H1 (cell line): ENCODE results near the gene DARS1. TPM values are rescaled to one million over a fixed set of nuclear protein-coding genes. Genes with fewer than 3 reads are reported as not detected.

Experiments
- CTCF ChIA-PET: fragments of 300-600 bp; sonication (Branson Sonifier 250); formaldehyde crosslinking; loops from one replicate; lab custom pipeline; 2021; ENCODE audit not compliant: partially characterized antibody; lab: Charles Lee
- POLR2A ChIA-PET: fragments of 300-600 bp; sonication (Branson Sonifier 250); formaldehyde crosslinking; loops from one replicate; lab custom pipeline; 2021; ENCODE audit warnings: inconsistent platforms; ENCODE audit not compliant: partially characterized antibody; lab: Charles Lee
- DNase-seq, 2 experiments: peaks; one replicate each; pipeline versions ENCODE4 v3.0.0 to v3.0.0-alpha.2; 2010 to 2022; ENCODE audit warnings: low spot score in 2 of 2, low read depth in 1 of 2, mixed read lengths in 1 of 2
- FAIRE-seq: peaks from 2 replicates; lab custom pipeline; 2011; peaks lifted over from hg19 to GRCh38; lab: Jason Lieb, UNC
- H2AFZ ChIP-seq: 2 replicates; pipeline ENCODE4 v1.8.1; 2012; ENCODE audit warnings: low read length, inconsistent platforms
- H2AK5ac ChIP-seq: 2 replicates; pipeline ENCODE4 v1.6.1; 2013; ENCODE audit warnings: low read depth, low read length
- H2BK120ac ChIP-seq: replicated peaks from 2 replicates; pipeline ENCODE3; 2013; ENCODE audit warnings: low read depth, low read length, inconsistent platforms
- H2BK12ac ChIP-seq: 2 replicates; pipeline ENCODE4 v1.6.1; 2013; ENCODE audit warnings: low read depth, low read length
- H2BK15ac ChIP-seq: 2 replicates; pipeline ENCODE4 v1.6.1; 2013; ENCODE audit warnings: low read length
- H2BK20ac ChIP-seq: 2 replicates; pipeline ENCODE4 v1.6.1; 2013; ENCODE audit warnings: low read length
- H2BK5ac ChIP-seq: 2 replicates; pipeline ENCODE4 v1.6.1; 2013; ENCODE audit warnings: low read depth, low read length
- H3K14ac ChIP-seq: 2 replicates; pipeline ENCODE4 v1.6.1; 2013; ENCODE audit warnings: inconsistent platforms; ENCODE audit not compliant: insufficient read length
- H3K18ac ChIP-seq: 2 replicates; pipeline ENCODE4 v1.6.1; 2013; ENCODE audit warnings: low read length; ENCODE audit errors: extremely low read depth
- H3K23ac ChIP-seq: 2 replicates; pipeline ENCODE4 v1.6.1; 2013; ENCODE audit warnings: inconsistent platforms; ENCODE audit not compliant: insufficient read length
- H3K23me2 ChIP-seq: 2 replicates; pipeline ENCODE4 v1.6.1; 2013; ENCODE audit warnings: low read depth, low read length
- H3K27ac ChIP-seq: 2 replicates; pipeline ENCODE4 v1.6.1; 2011; ENCODE audit warnings: low read depth, low read length, inconsistent platforms
- H3K27me3 ChIP-seq, 4 experiments: replicated peaks in 1 of 4; 1 replicate in 1 of 4; 2 replicates in 3 of 4; pipeline versions ENCODE4 v1.6.1 to v1.8.1; 2011 to 2013; ENCODE audit warnings: low read length in 3 of 4, mild to moderate bottlenecking in 3 of 4, inconsistent platforms in 2 of 4, mixed read lengths in 2 of 4, moderate library complexity in 1 of 4; ENCODE audit not compliant: control insufficient read depth in 3 of 4, insufficient read depth in 3 of 4; ENCODE audit errors: extremely low read depth in 1 of 4
- H3K36me3 ChIP-seq, 4 experiments: 2 replicates each; pipeline versions ENCODE4 v1.6.1 to v1.8.1; 2011 to 2013; ENCODE audit warnings: mild to moderate bottlenecking in 4 of 4, low read length in 3 of 4, moderate library complexity in 2 of 4, control low read depth in 1 of 4, inconsistent platforms in 1 of 4; ENCODE audit not compliant: insufficient read depth in 4 of 4, control insufficient read depth in 2 of 4
- H3K4ac ChIP-seq: replicated peaks from 2 replicates; pipeline ENCODE3; 2013; ENCODE audit warnings: low read length, low read depth, mixed read lengths, inconsistent platforms; ENCODE audit not compliant: insufficient read length
- H3K4me1 ChIP-seq, 4 experiments: replicated peaks in 1 of 4; 1 replicate in 1 of 4; 2 replicates in 3 of 4; pipeline versions ENCODE4 v1.6.1 to v1.8.1; 2011 to 2013; ENCODE audit warnings: low read length in 3 of 4, inconsistent platforms in 2 of 4, mixed read lengths in 1 of 4; ENCODE audit not compliant: insufficient read depth in 4 of 4, control insufficient read depth in 3 of 4
- H3K4me2 ChIP-seq, 2 experiments: 2 replicates each; pipeline versions ENCODE4 v1.6.1 to v1.8.1; 2011 to 2013; ENCODE audit warnings: low read depth in 2 of 2, low read length in 2 of 2, control low read depth in 1 of 2, inconsistent platforms in 1 of 2, mild to moderate bottlenecking in 1 of 2; ENCODE audit not compliant: insufficient read depth in 1 of 2
- H3K4me3 ChIP-seq, 4 experiments: fragments of 200-600, 300-600 bp in 1 of 4; sonication (generic), shearing (Covaris generic), sonication (Bioruptor Twin) in 1 of 4; 2 replicates each; pipeline versions ENCODE4 v1.5.1 to v1.8.1; 2011 to 2016; ENCODE audit warnings: low read length in 4 of 4, low read depth in 3 of 4, control low read depth in 2 of 4, inconsistent platforms in 2 of 4, mild to moderate bottlenecking in 2 of 4, mixed read lengths in 1 of 4, moderate library complexity in 1 of 4; ENCODE audit not compliant: insufficient read depth in 2 of 4; ENCODE audit errors: extremely low read depth in 1 of 4
- H3K56ac ChIP-seq: replicated peaks from 2 replicates; pipeline ENCODE3; 2013; ENCODE audit warnings: low read depth, mild to moderate bottlenecking, mixed read lengths, low read length, inconsistent platforms; ENCODE audit not compliant: insufficient read length
- H3K79me1 ChIP-seq: 2 replicates; pipeline ENCODE4 v1.6.1; 2013; ENCODE audit warnings: low read depth, low read length, control low read depth
- H3K79me2 ChIP-seq, 2 experiments: 2 replicates each; pipeline versions ENCODE4 v1.6.1 to v1.8.1; 2012 to 2013; ENCODE audit warnings: low read length in 2 of 2, mild to moderate bottlenecking in 2 of 2, inconsistent platforms in 1 of 2; ENCODE audit not compliant: insufficient read depth in 2 of 2, control insufficient read depth in 1 of 2
- H3K9ac ChIP-seq, 4 experiments: replicated peaks in 1 of 4; 1 replicate in 1 of 4; 2 replicates in 3 of 4; pipeline versions ENCODE4 v1.6.1 to v1.8.1; 2011 to 2013; ENCODE audit warnings: low read depth in 3 of 4, low read length in 3 of 4, control low read depth in 2 of 4, mild to moderate bottlenecking in 2 of 4, moderate library complexity in 2 of 4, inconsistent platforms in 1 of 4; ENCODE audit errors: extremely low read depth in 1 of 4
- H3K9me3 ChIP-seq, 2 experiments: 2 replicates each; pipeline versions ENCODE4 v1.6.1 to v1.8.1; 2012 to 2013; ENCODE audit warnings: mild to moderate bottlenecking in 2 of 2, moderate library complexity in 2 of 2, control low read depth in 1 of 2, inconsistent platforms in 1 of 2, low read depth in 1 of 2, low read length in 1 of 2, mixed read lengths in 1 of 2; ENCODE audit not compliant: insufficient read depth in 2 of 2
- H4K20me1 ChIP-seq, 2 experiments: replicated peaks in 1 of 2; 2 replicates each; pipeline versions ENCODE3 to v1.8.1; 2011 to 2013; ENCODE audit warnings: inconsistent platforms in 2 of 2, low read length in 2 of 2, mild to moderate bottlenecking in 1 of 2; ENCODE audit not compliant: insufficient read depth in 2 of 2, control insufficient read depth in 1 of 2
- H4K5ac ChIP-seq: 2 replicates; pipeline ENCODE4 v1.6.1; 2013; ENCODE audit warnings: low read length, low read depth, mixed read lengths, inconsistent platforms; ENCODE audit not compliant: insufficient read length
- H4K8ac ChIP-seq: 2 replicates; pipeline ENCODE4 v1.8.0; 2013; ENCODE audit warnings: mild to moderate bottlenecking, moderate library complexity, low read length, inconsistent platforms; ENCODE audit not compliant: insufficient read depth; ENCODE audit errors: extremely low read depth
- H4K91ac ChIP-seq: replicated peaks from 2 replicates; pipeline ENCODE3; 2013; ENCODE audit warnings: low read length, mixed read lengths, inconsistent platforms; ENCODE audit not compliant: insufficient read length
- EP300 ChIP-seq, 2 experiments: IDR thresholded peaks; 1 replicate in 1 of 2; 2 replicates in 1 of 2; pipeline ENCODE4 v1.6.1; 2011 to 2012; ENCODE audit warnings: low read depth in 2 of 2, low read length in 2 of 2, mild to moderate bottlenecking in 2 of 2, borderline replicate concordance in 1 of 2, inconsistent platforms in 1 of 2, moderate library complexity in 1 of 2
- NANOG ChIP-seq: IDR thresholded peaks from 2 replicates; pipeline ENCODE4 v1.6.1; 2011; ENCODE audit warnings: low read length, low read depth, mild to moderate bottlenecking, inconsistent platforms; ENCODE audit not compliant: insufficient read depth, poor library complexity, severe bottlenecking
- RXRA ChIP-seq: IDR thresholded peaks from 2 replicates; pipeline ENCODE4 v1.6.1; 2011; ENCODE audit warnings: low read depth, mild to moderate bottlenecking, low read length, moderate library complexity; ENCODE audit not compliant: insufficient read depth
- WGBS, 2 experiments: shearing (Covaris generic) in 1 of 2; methylation state at CpG; one replicate each; pipeline versions ENCODE4 v1.1.6 to v1.1.7; 2013 to 2015; ENCODE audit warnings: low lambda C conversion rate in 2 of 2, mixed read lengths in 2 of 2, inconsistent platforms in 1 of 2, low coverage in 1 of 2, missing lambda C conversion rate in 1 of 2; ENCODE audit not compliant: insufficient replicate concordance in 2 of 2, insufficient coverage in 1 of 2, insufficient read length in 1 of 2; ENCODE audit errors: extremely low coverage in 1 of 2, missing lambda C conversion rate in 1 of 2; 5-methylcytosine and 5-hydroxymethylcytosine counted together
- polyA plus RNA-seq, 7 experiments: library from polyadenylated mRNA; depleted of rRNA in 3 of 7; stranded (reverse) in 5 of 7; unstranded in 2 of 7; fragments of >200 nt in 5 of 7; fragments of 200-250 nt in 2 of 7; gene quantifications; 1 replicate in 5 of 7; 2 replicates in 1 of 7; 4 replicates in 1 of 7; pipeline versions ENCODE4 v1.2.1 to v1.2.3, GENCODE V29; 2011 to 2013; ENCODE audit warnings: missing spikeins in 2 of 7, mixed read lengths in 2 of 7
- total RNA-seq: library from RNA; stranded (reverse); fragmentation: NEBNext Ultra II Directional; extraction: Animal tissue kit (Norgen Biotek cat#: 25700); gene quantifications from 2 replicates; pipeline ENCODE4 v1.2.1, GENCODE V29; 2021

DARS1 gene
- total and polyA plus RNA-seq, 2 of the 8 experiments (the other 6 are each of a cell fraction or from before 2014, with no cell fraction given) = 61.7 to 85.9 TPM

GRCh38 chr2:135947483-135947882, 37.9 kb downstream of the DARS1 start:
- DNase-seq (no peak), FAIRE-seq (no peak)
- no peak overlapping the region for H3K56ac ChIP-seq
- H3K27ac ChIP-seq = no peak overlapping the region
- H2AK5ac ChIP-seq = no peak overlapping the region
- no peak overlapping the region for H2BK20ac ChIP-seq
- H3K18ac ChIP-seq = no peak overlapping the region
- no peak overlapping the region for H2BK5ac ChIP-seq
- H2AFZ ChIP-seq = no peak overlapping the region
- no peak overlapping the region for H3K4ac ChIP-seq
- H4K20me1 ChIP-seq = peaks cover 0 to 3% of the 10 kb centered on the region in 2 experiments
- H4K91ac ChIP-seq = no peak overlapping the region
- H3K4me2 ChIP-seq = no peak overlapping the region
- H3K9me3 ChIP-seq = no peaks in the 10 kb centered on the region
- WGBS, 2 experiments = 95% methylated on average over 2 of the region's 2 CpGs; no CpG with 5 or more reads in 1 of the 2 experiments
- no peak overlapping the region for H3K9ac ChIP-seq
- no peak overlapping the region for H2BK120ac ChIP-seq
- ChIA-PET CTCF (interaction anchor here (1.1 kb wide), 1 partner anchor 310 kb away, joined by 3 read pairs; no protein-coding TSS in a partner anchor), POLR2A (no interaction called here)
- H3K14ac ChIP-seq = no peak overlapping the region
- peaks cover 0 to 37% of the 10 kb centered on the region in 2 experiments; a peak in 2 of 4 replicates for H3K79me2 ChIP-seq
- no peak overlapping the region for H4K5ac ChIP-seq
- no peak overlapping the region for H2BK15ac ChIP-seq
- no peak overlapping the region for H4K8ac ChIP-seq
- TF ChIP-seq NANOG (no peak), EP300 (IDR thresholded peaks at IDR 0.05; ENCODE audit: borderline replicate concordance in 1 of 2, low read depth in 2 of 2, low read length in 2 of 2) (no peak), RXRA (no peak)
- H3K27me3 ChIP-seq = no peaks in the 10 kb centered on the region
- H3K23me2 ChIP-seq = no peaks in the 10 kb centered on the region
- no peak overlapping the region for H2BK12ac ChIP-seq
- H3K36me3 ChIP-seq = peaks cover 2 to 8% (median 5%) of the 10 kb centered on the region in 4 experiments; a peak in 6 of 8 replicates
- peaks cover 2% of the 10 kb centered on the region; the same call in 1 of the 2 replicates for H3K79me1 ChIP-seq
- H3K23ac ChIP-seq = no peak overlapping the region
- H3K4me1 ChIP-seq = peaks cover 0 to 2% (median 0%) of the 10 kb centered on the region in 4 experiments; a peak in 1 of 7 replicates
- no peak overlapping the region for H3K4me3 ChIP-seq
